ENCODE results near the gene TAF9B. TPM values are rescaled to one million over a fixed set of nuclear protein-coding genes. Genes with fewer than 3 reads are reported as not detected.
"Not testable (repeated sequence)": the region's sequence is repeated elsewhere in the genome, so short reads cannot be mapped to it uniquely, and the experiment has no call there.

Gene TAF9B
- polyA plus RNA-seq, 1 donor = 19.1 TPM

DNA sequence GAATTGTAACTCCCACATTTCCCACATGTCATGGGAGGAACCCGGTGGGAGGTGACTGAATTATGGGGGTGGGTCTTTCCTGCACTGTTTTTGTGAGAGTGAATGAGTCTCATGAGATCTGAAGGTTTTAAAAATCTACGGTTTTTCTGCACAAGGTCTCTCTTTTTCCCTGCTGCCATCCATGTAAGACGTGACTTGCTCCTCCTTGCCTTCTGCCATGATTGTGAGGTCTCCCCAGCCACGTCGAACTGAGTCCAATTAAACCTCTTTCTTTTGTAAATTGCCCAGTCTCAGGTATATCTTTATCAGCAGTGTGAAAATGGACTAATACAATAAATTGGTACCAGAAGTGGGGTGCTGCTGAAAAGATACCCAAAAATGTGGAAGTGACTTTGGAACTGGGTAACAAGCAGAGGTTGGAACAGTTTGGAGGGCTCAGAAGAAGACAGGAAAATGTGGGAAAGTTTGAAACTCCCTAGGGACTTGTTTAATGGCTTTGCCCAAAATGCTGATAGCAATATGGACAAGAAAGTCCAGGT lies 7.6 kb upstream of the TAF9B start:
- DNase-seq; H3K9me3 ChIP-seq (ENCODE audit: control insufficient read depth, low read depth, low read length); H3K4me3 ChIP-seq (ENCODE audit: low read length); H3K36me3 ChIP-seq (ENCODE audit: control insufficient read depth, insufficient read depth, low read length); H3K27ac ChIP-seq (ENCODE audit: low read length); H3K4me1 ChIP-seq (ENCODE audit: control insufficient read depth, insufficient read depth, low read length); H3K27me3 ChIP-seq (ENCODE audit: control insufficient read depth, insufficient read depth, low read length): not testable (repeated sequence)
- no CpG with 5 or more reads among the region's 5 CpGs for WGBS (ENCODE audit: insufficient coverage, low lambda C conversion rate)

DNA sequence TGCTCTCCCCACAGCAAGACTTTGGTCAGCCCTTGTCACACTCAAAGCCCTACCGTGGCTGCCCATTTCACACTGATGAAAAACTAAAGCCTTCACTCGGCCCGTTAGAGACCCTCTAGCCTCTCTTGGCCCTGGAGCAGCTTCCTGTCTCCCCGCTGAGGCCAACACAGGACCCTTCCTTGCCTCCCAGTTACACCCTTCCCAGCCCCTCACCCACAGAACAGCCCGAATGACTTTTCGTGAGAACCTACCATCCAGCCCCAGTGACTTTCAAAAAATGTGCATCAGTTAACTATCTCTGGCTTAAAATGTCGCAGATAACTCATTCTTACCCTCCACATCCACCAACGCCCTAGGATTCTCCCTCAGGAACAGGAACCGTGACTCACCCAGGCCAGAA lies 756 bp upstream of the TAF9B start:
- H3K4me1 ChIP-seq (ENCODE audit: control insufficient read depth, insufficient read depth, low read length) = no peaks in the 10 kb centered on the region
- no peaks in the 10 kb centered on the region for H3K27me3 ChIP-seq (ENCODE audit: control insufficient read depth, insufficient read depth, low read length)
- H3K27ac ChIP-seq (ENCODE audit: low read length) = no peak overlapping the region
- H3K36me3 ChIP-seq (ENCODE audit: control insufficient read depth, insufficient read depth, low read length) = no peaks in the 10 kb centered on the region
- no peak for DNase-seq
- H3K9me3 ChIP-seq (ENCODE audit: control insufficient read depth, low read depth, low read length) = no peaks in the 10 kb centered on the region
- H3K4me3 ChIP-seq (ENCODE audit: low read length) = no peak overlapping the region
- WGBS (ENCODE audit: insufficient coverage, low lambda C conversion rate) = no CpG with 5 or more reads among the region's 9 CpGs

DNA sequence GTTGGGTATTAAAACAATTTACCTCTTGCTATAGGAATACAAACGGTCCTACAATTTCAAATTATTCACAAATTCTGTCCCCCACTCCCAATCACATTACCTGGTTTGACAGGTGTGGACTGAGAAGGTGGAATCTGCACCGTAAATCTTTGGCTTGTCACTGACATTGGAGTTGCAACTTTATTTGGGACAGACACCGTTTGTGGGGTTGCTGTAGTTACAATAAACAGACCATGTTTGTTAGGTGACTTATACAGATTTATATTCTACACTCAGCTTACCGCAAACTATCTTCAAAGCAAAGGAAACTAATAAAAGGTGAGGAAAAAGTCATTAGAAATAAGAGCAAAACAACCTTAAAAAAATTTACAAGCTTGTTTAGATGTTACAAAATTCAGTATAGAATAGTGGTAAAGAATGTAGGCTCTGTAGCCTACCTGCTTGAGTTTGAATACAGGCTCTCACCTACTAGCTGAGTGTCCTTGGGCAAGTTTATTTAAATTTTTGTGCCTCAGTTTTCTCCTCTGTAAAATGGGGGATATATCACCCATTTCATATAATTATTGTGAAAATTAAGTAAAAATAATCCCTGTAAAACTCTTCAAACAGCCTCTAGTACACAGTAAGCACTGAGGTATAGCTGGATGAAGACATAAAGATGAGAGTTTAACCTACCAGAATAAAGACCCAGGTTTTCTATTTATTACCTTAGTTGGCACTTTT lies 6.1 kb downstream of the TAF9B start:
- DNase-seq = no peak
- no CpG with 5 or more reads among the region's 4 CpGs for WGBS (ENCODE audit: insufficient coverage, low lambda C conversion rate)
- Histone ChIP-seq H3K36me3 (ENCODE audit: control insufficient read depth, insufficient read depth, low read length) (peaks cover 7% of the 10 kb centered on the region), H3K4me1 (ENCODE audit: control insufficient read depth, insufficient read depth, low read length) (no peaks in the 10 kb centered on the region), H3K27ac (ENCODE audit: low read length) (no peak overlapping the region), H3K27me3 (ENCODE audit: control insufficient read depth, insufficient read depth, low read length) (no peaks in the 10 kb centered on the region), H3K9me3 (ENCODE audit: control insufficient read depth, low read depth, low read length) (no peaks in the 10 kb centered on the region), H3K4me3 (ENCODE audit: low read length) (no peak overlapping the region)

DNA sequence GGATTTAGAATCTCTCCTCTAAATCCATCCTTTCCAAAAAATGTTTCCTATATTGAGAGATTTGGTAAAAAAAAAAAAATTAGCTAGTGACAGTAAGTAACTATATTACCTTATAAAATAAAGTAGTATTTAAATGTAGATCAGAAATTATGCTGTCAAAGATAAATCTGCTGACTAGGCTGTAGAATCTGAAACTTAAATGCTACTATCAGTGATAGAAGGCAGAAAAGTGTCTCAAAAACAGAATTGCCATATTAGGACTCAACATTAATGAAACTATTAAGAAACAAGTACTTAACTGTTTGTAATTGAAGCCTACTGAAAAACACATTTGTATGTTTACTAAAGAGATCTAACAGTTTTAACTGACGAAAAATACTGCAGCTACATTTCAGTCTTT lies 8.3 kb downstream of the TAF9B start:
- no peak for DNase-seq
- Histone ChIP-seq H3K4me3 (ENCODE audit: low read length) (no peak overlapping the region), H3K27ac (ENCODE audit: low read length) (no peak overlapping the region), H3K36me3 (ENCODE audit: control insufficient read depth, insufficient read depth, low read length) (peaks cover 17% of the 10 kb centered on the region), H3K9me3 (ENCODE audit: control insufficient read depth, low read depth, low read length) (no peaks in the 10 kb centered on the region), H3K4me1 (ENCODE audit: control insufficient read depth, insufficient read depth, low read length) (no peaks in the 10 kb centered on the region), H3K27me3 (ENCODE audit: control insufficient read depth, insufficient read depth, low read length) (no peaks in the 10 kb centered on the region)
- no CpG with 5 or more reads among the region's 1 CpG for WGBS (ENCODE audit: insufficient coverage, low lambda C conversion rate)

DNA sequence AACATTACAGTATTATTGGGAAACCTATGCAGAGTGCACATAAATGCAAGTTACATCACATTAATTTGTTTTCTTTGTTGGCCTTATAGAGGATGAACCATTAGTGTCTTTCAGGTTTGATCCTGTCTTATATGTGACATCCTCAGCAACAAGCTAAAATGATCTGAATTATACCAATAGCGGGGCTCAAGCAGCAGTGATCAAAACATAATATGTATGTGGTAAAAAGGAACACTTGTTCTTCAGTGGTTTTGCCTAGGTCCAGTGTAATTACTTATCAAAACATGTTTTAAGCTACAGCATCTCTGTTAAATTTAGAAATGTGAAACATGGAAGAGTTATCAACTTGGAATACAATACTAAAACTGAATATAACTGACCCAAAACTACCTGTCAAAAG lies 9.1 kb downstream of the TAF9B start:
- Histone ChIP-seq H3K36me3 (ENCODE audit: control insufficient read depth, insufficient read depth, low read length) (peaks cover 23% of the 10 kb centered on the region), H3K4me3 (ENCODE audit: low read length) (no peak overlapping the region), H3K4me1 (ENCODE audit: control insufficient read depth, insufficient read depth, low read length) (no peaks in the 10 kb centered on the region), H3K27ac (ENCODE audit: low read length) (no peak overlapping the region), H3K9me3 (ENCODE audit: control insufficient read depth, low read depth, low read length) (no peaks in the 10 kb centered on the region), H3K27me3 (ENCODE audit: control insufficient read depth, insufficient read depth, low read length) (no peaks in the 10 kb centered on the region)
- no CpG with 5 or more reads among the region's 1 CpG for WGBS (ENCODE audit: insufficient coverage, low lambda C conversion rate)
- no peak for DNase-seq

DNA sequence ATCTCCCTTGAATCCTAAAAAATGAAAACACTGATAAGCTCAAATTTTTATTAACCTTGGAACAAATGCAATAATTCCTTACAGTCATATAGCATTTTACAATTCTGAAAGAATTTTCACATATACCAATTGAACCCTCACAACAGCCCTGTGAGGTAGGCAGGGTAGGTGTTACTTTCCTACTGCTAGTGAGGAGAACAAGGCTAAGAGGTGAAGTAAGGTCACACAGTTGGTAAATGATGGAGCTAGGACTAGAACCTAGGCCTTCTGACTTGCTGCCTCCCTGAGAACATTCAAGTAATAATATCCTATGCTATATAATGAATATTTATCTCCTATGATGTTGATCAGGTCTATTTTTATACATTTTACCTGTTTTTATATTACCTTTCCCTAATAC lies 9.7 kb downstream of the TAF9B start:
- Histone ChIP-seq H3K9me3 (ENCODE audit: control insufficient read depth, low read depth, low read length) (no peaks in the 10 kb centered on the region), H3K27me3 (ENCODE audit: control insufficient read depth, insufficient read depth, low read length) (no peaks in the 10 kb centered on the region), H3K4me3 (ENCODE audit: low read length) (no peak overlapping the region), H3K27ac (ENCODE audit: low read length) (no peak overlapping the region), H3K4me1 (ENCODE audit: control insufficient read depth, insufficient read depth, low read length) (no peaks in the 10 kb centered on the region), H3K36me3 (ENCODE audit: control insufficient read depth, insufficient read depth, low read length) (peaks cover 30% of the 10 kb centered on the region)
- no peak for DNase-seq

DNA sequence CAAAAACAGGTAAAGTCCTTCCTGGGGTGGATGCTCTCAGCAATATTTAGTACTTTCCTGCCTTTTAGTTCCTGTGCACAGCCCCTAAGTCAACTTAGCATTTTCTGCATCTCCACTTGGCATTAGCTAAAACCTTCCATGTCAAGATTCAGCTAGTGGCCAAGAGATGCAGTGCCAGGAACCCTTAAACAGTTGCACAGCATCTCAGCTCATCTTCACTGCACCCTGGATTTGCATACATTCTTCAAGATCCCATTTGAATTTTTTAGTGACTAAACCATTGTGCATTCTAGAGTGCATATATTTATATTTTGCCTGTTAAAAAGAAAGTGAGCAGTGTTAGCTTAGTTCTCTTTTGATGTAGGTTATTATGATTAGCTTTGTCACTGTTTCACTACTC lies 13.7 kb downstream of the TAF9B start:
- not testable (repeated sequence) for H3K4me1 ChIP-seq (ENCODE audit: control insufficient read depth, insufficient read depth, low read length); DNase-seq; H3K27me3 ChIP-seq (ENCODE audit: control insufficient read depth, insufficient read depth, low read length); H3K27ac ChIP-seq (ENCODE audit: low read length); H3K9me3 ChIP-seq (ENCODE audit: control insufficient read depth, low read depth, low read length); H3K4me3 ChIP-seq (ENCODE audit: low read length)
- H3K36me3 ChIP-seq (ENCODE audit: control insufficient read depth, insufficient read depth, low read length) = peaks cover 44% of the 10 kb centered on the region

DNA sequence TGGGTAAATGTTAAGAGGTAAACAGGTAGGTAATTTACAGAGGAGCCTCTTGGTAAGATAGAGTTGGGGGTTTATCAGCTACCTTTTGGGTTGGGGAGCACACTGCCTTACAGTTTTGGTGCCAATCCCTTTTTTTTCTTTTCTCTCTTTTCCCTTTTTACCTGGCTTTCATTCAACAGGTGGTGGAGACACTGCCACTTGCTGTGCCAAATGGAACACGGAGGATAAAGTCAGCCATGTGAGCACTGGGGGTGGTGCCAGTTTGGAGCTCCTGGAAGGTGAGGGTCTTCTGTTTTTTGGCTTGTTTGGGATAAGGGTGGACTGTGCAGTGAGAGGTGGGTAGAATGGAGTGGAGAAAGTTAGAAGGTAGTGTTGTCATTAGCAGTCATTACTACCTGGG lies 14.3 kb downstream of the TAF9B start:
- peaks cover 43% of the 10 kb centered on the region for H3K36me3 ChIP-seq (ENCODE audit: control insufficient read depth, insufficient read depth, low read length)
- WGBS (ENCODE audit: insufficient coverage, low lambda C conversion rate) = no CpG with 5 or more reads among the region's 1 CpG
- H3K27ac ChIP-seq (ENCODE audit: low read length) = no peak overlapping the region
- H3K9me3 ChIP-seq (ENCODE audit: control insufficient read depth, low read depth, low read length) = no peaks in the 10 kb centered on the region
- no peak overlapping the region for H3K4me3 ChIP-seq (ENCODE audit: low read length)
- no peaks in the 10 kb centered on the region for H3K27me3 ChIP-seq (ENCODE audit: control insufficient read depth, insufficient read depth, low read length)
- DNase-seq = no peak
- H3K4me1 ChIP-seq (ENCODE audit: control insufficient read depth, insufficient read depth, low read length) = no peaks in the 10 kb centered on the region

DNA sequence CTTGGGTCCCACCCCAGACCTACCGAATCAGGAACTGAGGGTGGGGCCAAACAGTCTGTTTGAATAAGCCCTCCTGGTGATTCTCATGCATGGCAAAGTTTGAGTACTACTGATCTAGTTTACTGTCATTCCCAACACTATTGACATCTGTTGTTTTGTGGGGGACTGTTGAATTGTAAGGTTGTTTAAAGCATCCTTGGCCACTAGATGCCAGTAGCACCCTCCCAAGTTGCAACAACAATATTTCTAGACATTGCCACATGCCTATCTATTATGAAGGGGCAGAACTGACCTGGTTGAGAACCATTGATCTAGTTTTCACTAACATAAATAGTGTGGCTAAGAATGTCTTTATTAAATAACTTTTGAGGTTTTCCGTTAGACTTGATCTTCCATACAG lies 15.1 kb downstream of the TAF9B start:
- DNase-seq = no peak
- Histone ChIP-seq H3K9me3 (ENCODE audit: control insufficient read depth, low read depth, low read length) (no peaks in the 10 kb centered on the region), H3K4me3 (ENCODE audit: low read length) (no peak overlapping the region), H3K4me1 (ENCODE audit: control insufficient read depth, insufficient read depth, low read length) (no peaks in the 10 kb centered on the region), H3K27me3 (ENCODE audit: control insufficient read depth, insufficient read depth, low read length) (no peaks in the 10 kb centered on the region), H3K27ac (ENCODE audit: low read length) (no peak overlapping the region), H3K36me3 (ENCODE audit: control insufficient read depth, insufficient read depth, low read length) (peaks cover 47% of the 10 kb centered on the region)
- WGBS (ENCODE audit: insufficient coverage, low lambda C conversion rate) = no CpG with 5 or more reads among the region's 2 CpGs

DNA sequence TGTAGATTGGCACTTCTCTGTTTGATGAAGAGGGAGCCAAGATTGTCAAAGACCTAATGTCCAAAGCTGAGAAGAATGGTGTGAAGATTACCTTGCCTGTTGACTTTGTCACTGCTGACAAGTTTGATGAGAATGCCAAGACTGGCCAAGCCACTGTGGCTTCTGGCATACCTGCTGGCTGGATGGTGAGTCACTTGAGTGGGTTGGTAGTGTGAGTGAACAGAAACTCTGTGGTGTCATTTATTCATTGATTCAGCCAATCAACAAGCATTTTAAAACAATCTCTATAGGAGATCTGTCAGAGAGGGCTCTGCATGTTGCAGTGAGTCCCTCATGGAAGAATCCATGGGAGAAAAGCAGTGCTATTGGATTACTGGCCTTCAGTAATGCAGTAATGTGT lies 16.3 kb downstream of the TAF9B start:
- H3K9me3 ChIP-seq (ENCODE audit: control insufficient read depth, low read depth, low read length) = no peaks in the 10 kb centered on the region
- no peak overlapping the region for H3K27ac ChIP-seq (ENCODE audit: low read length)
- H3K4me3 ChIP-seq (ENCODE audit: low read length) = no peak overlapping the region
- H3K27me3 ChIP-seq (ENCODE audit: control insufficient read depth, insufficient read depth, low read length) = no peaks in the 10 kb centered on the region
- H3K4me1 ChIP-seq (ENCODE audit: control insufficient read depth, insufficient read depth, low read length) = no peaks in the 10 kb centered on the region
- DNase-seq = no peak
- peaks cover 57% of the 10 kb centered on the region for H3K36me3 ChIP-seq (ENCODE audit: control insufficient read depth, insufficient read depth, low read length)

DNA sequence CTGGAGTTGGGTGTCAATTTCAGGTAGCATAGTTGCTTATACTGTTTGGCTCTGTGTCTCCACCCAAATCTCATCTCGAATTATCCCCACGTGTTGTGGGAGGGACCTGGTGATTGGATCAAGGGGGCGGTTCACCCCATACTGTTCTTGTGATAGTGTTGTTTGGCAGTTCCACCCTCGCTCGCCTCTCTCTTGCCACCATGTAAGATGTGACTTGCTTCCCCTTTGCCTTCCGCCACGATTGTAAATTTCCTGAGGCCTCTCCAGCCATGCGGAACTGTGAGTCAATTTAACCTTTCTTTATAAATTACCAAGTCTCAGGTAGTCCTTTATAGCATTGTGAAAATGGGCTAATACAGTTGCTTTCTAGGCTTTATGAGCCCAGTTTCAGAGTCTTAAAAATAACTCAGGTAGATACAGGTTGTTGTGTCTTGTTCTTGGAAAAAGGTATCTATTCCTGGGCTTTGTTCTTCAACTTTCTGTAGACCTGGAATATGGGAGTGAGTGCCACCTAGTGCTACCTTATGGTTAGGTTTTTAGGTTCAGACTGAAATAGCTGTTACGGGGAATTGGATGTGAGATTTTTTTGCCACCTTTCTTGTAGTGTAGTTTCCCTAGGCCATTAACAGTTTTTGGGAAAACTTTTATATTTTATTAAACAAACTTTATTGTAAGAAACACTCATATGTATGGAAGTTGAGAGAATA lies 19.8 kb downstream of the TAF9B start:
- no peak for DNase-seq
- no peaks in the 10 kb centered on the region for H3K9me3 ChIP-seq (ENCODE audit: control insufficient read depth, low read depth, low read length)
- H3K4me1 ChIP-seq (ENCODE audit: control insufficient read depth, insufficient read depth, low read length) = peaks cover 8% of the 10 kb centered on the region
- WGBS (ENCODE audit: insufficient coverage, low lambda C conversion rate) = no CpG with 5 or more reads among the region's 9 CpGs
- H3K27me3 ChIP-seq (ENCODE audit: control insufficient read depth, insufficient read depth, low read length) = no peaks in the 10 kb centered on the region
- no peak overlapping the region for H3K4me3 ChIP-seq (ENCODE audit: low read length)
- H3K27ac ChIP-seq (ENCODE audit: low read length) = no peak overlapping the region
- peaks cover 64% of the 10 kb centered on the region for H3K36me3 ChIP-seq (ENCODE audit: control insufficient read depth, insufficient read depth, low read length)

All from large intestine (tissue), 3 donors.